ENCODE results near the gene COMMD7. TPM values are rescaled to one million over a fixed set of nuclear protein-coding genes. Genes with fewer than 3 reads are reported as not detected.

Gene COMMD7
- total RNA-seq, 2 donors from 2014 or later: 21.2 to 49.2 TPM

- H3K27ac Mint-ChIP-seq: no peak overlapping the region
- Histone ChIP-seq H3K27ac (ENCODE audit: low read depth, low read length) (no peak overlapping the region), H3K4me3 (ENCODE audit: low read length) (no peak overlapping the region), H3K36me3 (ENCODE audit: control insufficient read depth, insufficient read depth, low read length) (no peaks in the 10 kb centered on the region), H3K9me3 (ENCODE audit: control insufficient read depth, low read length) (no peaks in the 10 kb centered on the region), H3K27me3 (ENCODE audit: control insufficient read depth, insufficient read depth, low read length, poor library complexity, severe bottlenecking) (no peaks in the 10 kb centered on the region), H3K4me1 (ENCODE audit: control insufficient read depth, insufficient read depth, low read length) (peaks cover 7% of the 10 kb centered on the region), H3K9ac (ENCODE audit: extremely low read depth, low read length, poor library complexity, severe bottlenecking) (no peak overlapping the region)
- H3K27me3 Mint-ChIP-seq (ENCODE audit: insufficient read depth): no peaks in the 10 kb centered on the region
- DNase-seq: no peak
- H3K36me3 Mint-ChIP-seq (ENCODE audit: low read depth): no peaks in the 10 kb centered on the region
- H3K9me3 Mint-ChIP-seq: no peaks in the 10 kb centered on the region
- peaks cover 31% of the 10 kb centered on the region for H3K4me1 Mint-ChIP-seq
- TF ChIP-seq CTCF (conservative IDR thresholded peaks at IDR 0.05): no peak
- 87 to 90% methylated on average over 4 of the region's 4 CpGs for WGBS, 2 experiments (ENCODE audit: insufficient coverage in 1 of 2, insufficient read length in 1 of 2)
- H3K4me3 Mint-ChIP-seq: no peak overlapping the region
Observed at GRCh38 chr20:32753731-32754130, 10.5 kb upstream of the COMMD7 start.

- peaks cover 7% of the 10 kb centered on the region for H3K4me1 ChIP-seq (ENCODE audit: control insufficient read depth, insufficient read depth, low read length)
- no peaks in the 10 kb centered on the region for H3K27me3 ChIP-seq (ENCODE audit: control insufficient read depth, insufficient read depth, low read length, poor library complexity, severe bottlenecking)
- H3K4me3 ChIP-seq (ENCODE audit: low read length): no peak overlapping the region
- H3K27me3 Mint-ChIP-seq (ENCODE audit: insufficient read depth): no peaks in the 10 kb centered on the region
- H3K27ac Mint-ChIP-seq: no peak overlapping the region
- no peaks in the 10 kb centered on the region for H3K9me3 ChIP-seq (ENCODE audit: control insufficient read depth, low read length)
- no peaks in the 10 kb centered on the region for H3K9me3 Mint-ChIP-seq
- no peak for TF ChIP-seq CTCF (conservative IDR thresholded peaks at IDR 0.05)
- H3K36me3 ChIP-seq (ENCODE audit: control insufficient read depth, insufficient read depth, low read length): no peaks in the 10 kb centered on the region
- 67 to 82% methylated on average over 7 to 9 of the region's 10 CpGs for WGBS, 2 experiments (ENCODE audit: insufficient coverage in 1 of 2, insufficient read length in 1 of 2)
- H3K4me1 Mint-ChIP-seq: peaks cover 31% of the 10 kb centered on the region
- H3K36me3 Mint-ChIP-seq (ENCODE audit: low read depth): no peaks in the 10 kb centered on the region
- H3K9ac ChIP-seq (ENCODE audit: extremely low read depth, low read length, poor library complexity, severe bottlenecking): no peak overlapping the region
- H3K4me3 Mint-ChIP-seq: no peak overlapping the region
- DNase-seq: peak; percentile 59
- H3K27ac ChIP-seq (ENCODE audit: low read depth, low read length): no peak overlapping the region
Observed at GRCh38 chr20:32752458-32753250, 9.4 kb upstream of the COMMD7 start.

GRCh38 chr20:32751702-32752457 lies 8.6 kb upstream of the COMMD7 start:
- H3K4me1 ChIP-seq (ENCODE audit: control insufficient read depth, insufficient read depth, low read length): peaks cover 7% of the 10 kb centered on the region
- H3K36me3 Mint-ChIP-seq (ENCODE audit: low read depth): no peaks in the 10 kb centered on the region
- no peaks in the 10 kb centered on the region for H3K9me3 Mint-ChIP-seq
- H3K4me1 Mint-ChIP-seq: peaks cover 31% of the 10 kb centered on the region
- H3K27me3 Mint-ChIP-seq (ENCODE audit: insufficient read depth): no peaks in the 10 kb centered on the region
- no peak for TF ChIP-seq CTCF (conservative IDR thresholded peaks at IDR 0.05)
- no peak overlapping the region for H3K9ac ChIP-seq (ENCODE audit: extremely low read depth, low read length, poor library complexity, severe bottlenecking)
- 57 to 59% methylated on average over 3 to 6 of the region's 6 CpGs for WGBS, 2 experiments (ENCODE audit: insufficient coverage in 1 of 2, insufficient read length in 1 of 2)
- H3K4me3 Mint-ChIP-seq: no peak overlapping the region
- H3K36me3 ChIP-seq (ENCODE audit: control insufficient read depth, insufficient read depth, low read length): no peaks in the 10 kb centered on the region
- H3K27me3 ChIP-seq (ENCODE audit: control insufficient read depth, insufficient read depth, low read length, poor library complexity, severe bottlenecking): no peaks in the 10 kb centered on the region
- no peak overlapping the region for H3K4me3 ChIP-seq (ENCODE audit: low read length)
- no peak overlapping the region for H3K27ac ChIP-seq (ENCODE audit: low read depth, low read length)
- H3K27ac Mint-ChIP-seq: peak overlapping the region; percentile 63
- DNase-seq: peak; percentile 83
- no peaks in the 10 kb centered on the region for H3K9me3 ChIP-seq (ENCODE audit: control insufficient read depth, low read length)
